ENCODE measurements around the gene SMARCAD1.

DNA sequence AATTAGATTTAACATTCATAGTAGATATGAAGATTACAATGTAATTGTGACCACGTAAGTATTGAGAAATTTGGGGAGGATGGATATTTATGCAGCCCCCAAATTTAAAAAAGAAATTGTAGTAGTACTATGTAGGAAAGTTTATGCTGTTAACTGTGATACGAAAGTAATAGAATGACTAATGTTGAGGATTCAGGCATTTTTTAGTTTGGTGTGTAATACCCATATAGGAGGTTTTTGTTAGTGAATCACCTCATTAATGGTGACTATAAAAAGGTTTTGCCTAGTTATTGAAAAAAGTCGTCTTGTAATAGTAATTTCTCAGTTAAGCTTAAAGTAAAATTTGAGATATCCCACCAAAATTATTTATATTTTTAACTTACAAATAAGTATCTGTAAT is 67.2 kb downstream of the SMARCAD1 start:
- TF ChIP-seq RCOR1 (IDR thresholded peaks at IDR 0.05; ENCODE audit: low read length) (no peak), POLR2AphosphoS5 (IDR thresholded peaks at IDR 0.05; ENCODE audit: low read depth, low read length) (no peak), TAF1 (IDR thresholded peaks at IDR 0.05; ENCODE audit: borderline replicate concordance, low read depth, low read length) (no peak), EP300 (IDR thresholded peaks at IDR 0.05; ENCODE audit: borderline replicate concordance in 1 of 2, low read depth in 1 of 2, low read length in 1 of 2) (no peak), MXI1 (IDR thresholded peaks at IDR 0.05; ENCODE audit: low read depth, low read length) (no peak)
- TF ChIP-seq, protein P1, sequence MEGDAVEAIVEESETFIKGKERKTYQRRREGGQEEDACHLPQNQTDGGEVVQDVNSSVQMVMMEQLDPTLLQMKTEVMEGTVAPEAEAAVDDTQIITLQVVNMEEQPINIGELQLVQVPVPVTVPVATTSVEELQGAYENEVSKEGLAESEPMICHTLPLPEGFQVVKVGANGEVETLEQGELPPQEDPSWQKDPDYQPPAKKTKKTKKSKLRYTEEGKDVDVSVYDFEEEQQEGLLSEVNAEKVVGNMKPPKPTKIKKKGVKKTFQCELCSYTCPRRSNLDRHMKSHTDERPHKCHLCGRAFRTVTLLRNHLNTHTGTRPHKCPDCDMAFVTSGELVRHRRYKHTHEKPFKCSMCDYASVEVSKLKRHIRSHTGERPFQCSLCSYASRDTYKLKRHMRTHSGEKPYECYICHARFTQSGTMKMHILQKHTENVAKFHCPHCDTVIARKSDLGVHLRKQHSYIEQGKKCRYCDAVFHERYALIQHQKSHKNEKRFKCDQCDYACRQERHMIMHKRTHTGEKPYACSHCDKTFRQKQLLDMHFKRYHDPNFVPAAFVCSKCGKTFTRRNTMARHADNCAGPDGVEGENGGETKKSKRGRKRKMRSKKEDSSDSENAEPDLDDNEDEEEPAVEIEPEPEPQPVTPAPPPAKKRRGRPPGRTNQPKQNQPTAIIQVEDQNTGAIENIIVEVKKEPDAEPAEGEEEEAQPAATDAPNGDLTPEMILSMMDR (IDR thresholded peaks at IDR 0.05), result no peak
